IPS-11a (cell line): ENCODE measurements around the gene FSCN2.

ENCODE experiments used
- H3K4me3 ChIP-seq: one replicate; pipeline ENCODE4 v1.5.1; 2013; ENCODE audit warnings: low read depth, low read length, control low read depth

FSCN2 gene

GRCh38 chr17:81538651-81539570, 10.7 kb downstream of the FSCN2 start:
- no peak overlapping the region for H3K4me3 ChIP-seq

- H3K4me3 ChIP-seq: no peak overlapping the region
Measured at GRCh38 chr17:81539571-81539900, 11.4 kb downstream of the FSCN2 start.

GRCh38 chr17:81539961-81540675, 11.9 kb downstream of the FSCN2 start:
- no peak overlapping the region for H3K4me3 ChIP-seq

GRCh38 chr17:81540676-81541027, 12.5 kb downstream of the FSCN2 start:
- H3K4me3 ChIP-seq: no peak overlapping the region

- no peak overlapping the region for H3K4me3 ChIP-seq
Measured at GRCh38 chr17:81541123-81541522, 12.9 kb downstream of the FSCN2 start.

GRCh38 chr17:81542431-81543338, 14.5 kb downstream of the FSCN2 start:
- H3K4me3 ChIP-seq: no peak overlapping the region

GRCh38 chr17:81543339-81543675, 15.1 kb downstream of the FSCN2 start:
- no peak overlapping the region for H3K4me3 ChIP-seq

- H3K4me3 ChIP-seq: no peak overlapping the region
Measured at GRCh38 chr17:81543756-81544155, 15.6 kb downstream of the FSCN2 start.

- no peak overlapping the region for H3K4me3 ChIP-seq
Measured at GRCh38 chr17:81544281-81544974, 16.3 kb downstream of the FSCN2 start.

GRCh38 chr17:81545160-81545949, 17.2 kb downstream of the FSCN2 start:
- H3K4me3 ChIP-seq: no peak overlapping the region

- H3K4me3 ChIP-seq: no peak overlapping the region
Measured at GRCh38 chr17:81546906-81547613, 18.9 kb downstream of the FSCN2 start.

- H3K4me3 ChIP-seq: no peak overlapping the region
Measured at GRCh38 chr17:81547614-81547982, 19.4 kb downstream of the FSCN2 start.

GRCh38 chr17:81549031-81549557, 20.9 kb downstream of the FSCN2 start:
- no peak overlapping the region for H3K4me3 ChIP-seq

- H3K4me3 ChIP-seq: no peak overlapping the region
Measured at GRCh38 chr17:81549826-81550225, 21.6 kb downstream of the FSCN2 start.

GRCh38 chr17:81550285-81550684, 22.1 kb downstream of the FSCN2 start:
- H3K4me3 ChIP-seq: no peak overlapping the region

GRCh38 chr17:81550830-81551457, 22.8 kb downstream of the FSCN2 start:
- H3K4me3 ChIP-seq: peak overlapping the region; percentile 81

- H3K4me3 ChIP-seq: peak overlapping the region; percentile 81
Measured at GRCh38 chr17:81551458-81552243, 23.5 kb downstream of the FSCN2 start.
